SK-N-MC (cell line): ENCODE measurements around the gene TNNT3.

Experiments used
- EZH2 ChIP-seq: fragments of 200-600 bp; sonication (generic); IDR thresholded peaks from one replicate; pipeline ENCODE4 v1.6.1; 2017; ENCODE audit warnings: antibody characterized with exemption
- POLR2AphosphoS5 ChIP-seq: IDR thresholded peaks from 2 replicates; pipeline ENCODE4 v1.6.1; 2012; ENCODE audit warnings: mild to moderate bottlenecking, low read depth, low read length, borderline replicate concordance

DNA sequence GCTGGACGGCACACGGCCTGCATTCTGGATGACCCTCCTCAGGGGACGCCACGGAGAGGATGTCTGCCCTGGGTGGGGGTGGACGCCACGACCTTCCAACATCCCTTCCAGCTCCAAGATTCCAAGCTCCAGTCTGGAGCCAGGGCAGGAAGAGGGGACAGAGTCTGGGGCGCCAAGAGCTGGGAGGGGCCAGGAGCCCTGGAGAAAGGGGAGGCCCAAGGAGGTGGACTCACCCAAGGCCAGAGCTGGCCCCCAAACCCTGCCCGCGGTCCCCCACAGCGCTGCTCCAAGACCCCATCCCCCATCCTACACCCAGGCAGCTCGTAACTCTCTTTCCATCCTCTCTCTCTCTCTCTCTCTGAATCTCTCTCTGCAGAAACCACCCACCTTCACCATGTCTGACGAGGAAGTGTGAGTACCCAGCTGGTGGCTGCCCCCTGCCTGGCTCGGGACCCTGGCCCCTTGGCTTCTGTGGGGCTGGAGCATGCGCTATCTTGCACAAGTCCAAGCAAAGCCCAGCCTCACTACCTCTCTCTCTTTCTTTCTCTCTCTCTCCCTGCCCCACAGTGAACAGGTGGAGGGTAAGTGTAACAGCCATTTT lies 3.1 kb downstream of the TNNT3 start:
- TF ChIP-seq POLR2AphosphoS5 (no peak), EZH2 (no peak)
